ENCODE results near the gene NKAIN2. TPM values are rescaled to one million over a fixed set of nuclear protein-coding genes. Genes with fewer than 3 reads are reported as not detected.
"Not testable (repeated sequence)": the region's sequence is repeated elsewhere in the genome, so short reads cannot be mapped to it uniquely, and the experiment has no call there.

NKAIN2 gene
- total RNA-seq, 2 donors from 2014 or later, result 2.4 to 2.7 TPM

DNA sequence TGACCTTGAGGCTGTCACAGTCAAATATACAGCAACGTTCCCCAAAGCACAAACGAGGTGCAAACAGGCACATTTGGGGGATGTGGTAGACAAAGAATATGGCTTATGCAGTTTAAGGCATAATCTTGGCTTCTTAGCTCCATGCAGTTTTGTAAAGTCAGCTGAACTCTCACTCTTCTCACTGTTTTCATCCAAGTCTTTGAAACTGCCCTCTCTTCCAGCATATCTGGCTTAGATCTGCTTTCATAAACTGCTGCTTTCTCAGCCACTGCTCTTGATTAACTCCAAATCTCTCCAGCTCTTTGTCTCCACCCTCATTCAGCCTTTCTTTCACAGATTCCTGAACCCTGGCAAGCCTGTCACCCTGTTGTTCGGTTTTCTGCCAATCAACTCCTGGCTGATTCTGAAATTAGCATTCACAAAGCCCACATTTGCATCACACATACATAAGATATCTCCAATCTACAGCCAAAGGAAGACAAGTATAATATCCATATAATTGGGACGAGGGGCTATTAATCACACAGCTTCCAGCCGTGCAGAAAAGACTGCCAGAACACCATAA is 857.5 kb downstream of the NKAIN2 start:
- intact Hi-C loops (cut with DNase I), result no loop called here
- no peak for DNase-seq
- ATAC-seq, result no peak

DNA sequence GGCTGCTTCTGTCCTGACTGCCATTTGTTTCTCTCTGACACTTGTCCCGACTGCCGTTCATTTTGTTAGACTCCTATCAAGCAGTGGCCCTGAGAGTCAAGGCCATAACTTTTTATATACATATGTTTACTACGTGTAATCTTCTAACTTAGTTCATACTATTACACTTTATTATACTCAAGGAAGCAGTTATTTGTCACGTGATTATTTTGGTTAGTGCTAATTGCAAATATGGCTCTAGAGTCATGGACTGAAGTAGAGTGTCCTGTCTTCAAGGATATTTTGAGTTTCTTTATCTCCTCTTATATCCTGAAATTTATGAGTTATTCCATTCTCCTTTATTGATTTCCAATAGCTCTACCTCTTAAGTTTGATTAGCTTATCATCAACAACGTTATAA is 864.4 kb downstream of the NKAIN2 start:
- DNase-seq (no peak), ATAC-seq (no peak)
- intact Hi-C loops (cut with DNase I), result no loop called here

DNA sequence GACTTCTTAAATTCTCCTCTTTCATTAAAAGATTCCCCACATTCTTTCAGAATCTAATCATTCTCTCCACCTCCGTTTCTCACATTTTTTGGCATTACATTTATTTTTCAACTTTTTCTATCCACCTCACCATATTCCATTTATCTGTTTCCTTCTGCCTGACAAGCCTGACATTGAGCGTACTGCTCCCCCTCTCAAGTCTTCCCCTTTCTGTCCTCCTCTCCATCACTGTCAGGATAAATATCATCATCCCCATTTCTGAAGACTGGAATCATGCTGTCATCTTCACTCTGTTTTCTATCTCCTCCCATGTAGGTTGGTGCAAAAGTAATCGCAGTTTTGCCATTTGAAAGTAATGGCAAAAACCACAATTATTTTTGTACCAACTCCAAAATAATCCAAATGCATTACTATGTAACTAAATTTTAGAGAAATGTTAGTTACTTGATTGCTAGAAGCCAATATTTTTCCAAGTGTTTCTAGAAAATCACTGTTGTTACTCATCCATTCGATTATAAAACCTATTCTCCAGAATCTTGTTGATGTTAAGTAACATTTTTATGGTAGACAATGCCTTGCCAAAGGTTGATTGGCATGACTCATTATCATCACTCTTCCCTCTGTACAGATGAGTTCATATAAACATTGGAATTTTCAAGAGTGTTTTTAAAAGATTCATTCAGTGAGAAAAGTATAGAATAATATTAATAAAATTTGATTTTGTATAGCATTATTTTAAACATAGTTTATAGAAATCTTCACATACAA is 866.2 kb downstream of the NKAIN2 start:
- intact Hi-C loops (cut with DNase I), result no loop called here
- peak in 1 of 2 donors; percentile 56 for ATAC-seq
- DNase-seq, result no peak

- DNase-seq (no peak), ATAC-seq (no peak)
- intact Hi-C loops (cut with DNase I), result no loop called here
Observed at GRCh38 chr6:124670801-124671200, 867.1 kb downstream of the NKAIN2 start.

- no peak for ATAC-seq
- intact Hi-C loops (cut with DNase I), result no loop called here
Observed at GRCh38 chr6:124671324-124671723, 867.7 kb downstream of the NKAIN2 start.

DNA sequence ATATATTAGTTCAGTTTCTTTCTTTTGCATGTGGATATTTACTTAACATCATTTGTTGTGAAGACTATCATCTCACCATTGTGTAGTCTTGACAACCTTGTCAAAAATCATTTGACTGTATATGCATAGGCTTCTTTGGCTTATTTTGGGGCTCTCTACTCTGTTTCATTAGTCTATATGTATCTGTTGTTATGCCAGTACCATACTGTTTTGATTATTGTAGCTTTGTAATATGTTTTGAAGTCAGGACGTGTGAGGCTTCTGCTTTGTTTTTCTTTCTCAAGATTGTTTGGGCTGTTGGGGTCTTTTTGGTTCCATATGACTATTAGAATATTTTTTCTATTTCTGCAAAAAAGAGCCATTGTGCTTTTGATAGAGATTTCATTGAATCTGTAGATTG is 870.4 kb downstream of the NKAIN2 start:
- no peak for DNase-seq
- intact Hi-C loops (cut with DNase I), result no loop called here
- ATAC-seq, result no peak

More at GRCh38 chr6:124671324-124671723, 867.7 kb downstream of the NKAIN2 start:
- no peak for DNase-seq

DNA sequence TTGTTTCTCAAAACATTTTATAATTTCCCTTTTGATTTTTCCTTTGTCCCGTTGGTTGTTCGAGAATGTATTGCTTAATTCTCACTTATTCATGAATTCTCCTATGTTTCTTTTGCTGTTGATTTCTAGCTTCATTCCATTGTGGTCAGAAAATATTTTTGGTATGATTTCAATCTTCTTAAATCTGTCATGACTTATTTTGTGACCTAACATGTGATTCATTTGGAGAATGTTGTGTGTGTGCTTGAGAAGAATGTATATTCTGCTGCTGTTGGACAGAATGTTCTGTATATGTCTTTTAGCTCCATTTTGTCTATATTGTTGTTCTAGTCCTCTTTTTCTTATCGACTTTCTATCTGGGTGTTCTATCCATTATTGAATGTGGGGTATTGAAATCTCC is 872.4 kb downstream of the NKAIN2 start:
- intact Hi-C loops (cut with DNase I), result no loop called here
- DNase-seq, result no peak
- ATAC-seq, result no peak

DNA sequence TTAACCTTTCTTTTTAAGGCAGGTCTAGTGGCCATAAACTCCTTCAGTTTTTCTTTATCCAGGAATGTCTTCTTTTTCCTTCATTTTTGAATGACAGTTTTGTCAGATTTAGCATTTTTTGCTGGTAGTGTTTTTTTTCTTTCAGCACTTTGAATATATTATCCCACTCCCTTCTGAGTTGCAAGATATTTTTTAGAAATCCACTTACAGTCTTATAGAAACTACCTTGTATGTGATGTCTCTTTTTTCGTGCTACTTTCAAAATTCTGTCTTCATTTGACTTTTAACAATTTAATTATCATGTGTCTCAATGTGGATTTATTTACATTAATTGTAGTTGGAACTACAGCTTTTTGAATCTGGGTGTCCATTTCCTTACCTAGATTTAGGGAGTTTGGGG is 874.2 kb downstream of the NKAIN2 start:
- DNase-seq (no peak), ATAC-seq (no peak)
- intact Hi-C loops (cut with DNase I), result no loop called here

- intact Hi-C loops (cut with DNase I), result no loop called here
- ATAC-seq (no peak), DNase-seq (no peak)
Observed at GRCh38 chr6:124679387-124679786, 875.7 kb downstream of the NKAIN2 start.

DNA sequence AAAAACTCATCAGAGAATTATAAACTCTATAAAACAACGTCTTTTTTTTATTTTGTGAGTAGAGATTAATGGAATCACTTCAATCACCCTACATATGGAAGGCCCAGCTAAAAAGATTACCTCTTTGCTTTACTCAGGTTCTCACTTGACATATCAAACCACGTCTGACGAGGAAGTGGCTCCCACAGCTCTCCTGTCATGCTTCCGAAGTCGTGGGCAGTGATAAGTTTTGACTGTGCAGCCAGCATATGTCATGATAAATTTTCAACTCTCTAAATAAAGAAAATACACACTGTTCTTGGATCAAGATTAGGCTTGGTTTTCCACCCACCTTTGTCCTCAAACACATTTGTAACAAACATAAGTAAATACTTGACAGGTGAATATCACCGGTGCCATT is 879.1 kb downstream of the NKAIN2 start:
- ATAC-seq, result no peak
- no peak for DNase-seq
- intact Hi-C loops (cut with DNase I), result no loop called here

DNA sequence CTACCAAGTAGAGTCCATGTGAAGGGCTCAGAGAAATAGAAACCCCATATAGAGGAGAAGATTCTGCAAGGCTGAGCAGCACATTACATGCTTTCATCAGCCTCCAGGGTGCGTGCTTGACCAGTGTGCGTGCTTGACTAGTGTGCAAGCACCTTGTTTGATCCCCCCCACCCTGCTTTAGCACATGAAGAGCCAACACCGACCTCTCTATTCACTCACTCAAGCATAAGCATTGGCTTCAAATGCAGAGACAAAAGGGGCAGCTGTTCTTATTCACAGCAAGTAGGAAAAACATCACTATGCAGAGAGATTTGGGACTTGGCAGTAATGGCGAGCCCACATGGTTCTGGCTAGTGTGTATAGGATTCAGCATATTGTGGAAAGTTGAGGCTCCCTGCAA is 879.8 kb downstream of the NKAIN2 start:
- ATAC-seq, result no peak
- intact Hi-C loops (cut with DNase I), result no loop called here
- no peak for DNase-seq

DNA sequence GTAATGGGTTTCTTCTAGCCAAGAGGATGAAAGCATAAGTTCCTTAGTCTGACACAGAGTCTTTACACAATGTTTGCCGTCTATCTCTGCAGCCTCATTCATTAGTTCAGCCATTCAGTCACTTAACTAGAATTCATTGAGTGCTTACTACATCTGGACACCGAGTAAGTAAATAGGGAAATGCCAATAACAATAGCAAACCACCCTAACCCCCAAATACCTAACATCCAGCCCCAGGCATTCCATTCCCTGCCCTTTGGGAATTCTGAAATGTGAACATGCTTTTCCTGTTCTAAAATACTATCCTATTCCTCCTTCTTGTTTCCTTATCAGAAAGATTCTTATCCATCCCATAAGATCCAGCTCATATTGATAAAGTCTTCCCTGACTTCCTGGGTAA is 881.0 kb downstream of the NKAIN2 start:
- intact Hi-C loops (cut with DNase I), result no loop called here
- ATAC-seq (no peak), DNase-seq (no peak)

- DNase-seq, result no peak
- intact Hi-C loops (cut with DNase I), result no loop called here
- no peak for ATAC-seq
Observed at GRCh38 chr6:124688369-124688768, 884.7 kb downstream of the NKAIN2 start.

DNA sequence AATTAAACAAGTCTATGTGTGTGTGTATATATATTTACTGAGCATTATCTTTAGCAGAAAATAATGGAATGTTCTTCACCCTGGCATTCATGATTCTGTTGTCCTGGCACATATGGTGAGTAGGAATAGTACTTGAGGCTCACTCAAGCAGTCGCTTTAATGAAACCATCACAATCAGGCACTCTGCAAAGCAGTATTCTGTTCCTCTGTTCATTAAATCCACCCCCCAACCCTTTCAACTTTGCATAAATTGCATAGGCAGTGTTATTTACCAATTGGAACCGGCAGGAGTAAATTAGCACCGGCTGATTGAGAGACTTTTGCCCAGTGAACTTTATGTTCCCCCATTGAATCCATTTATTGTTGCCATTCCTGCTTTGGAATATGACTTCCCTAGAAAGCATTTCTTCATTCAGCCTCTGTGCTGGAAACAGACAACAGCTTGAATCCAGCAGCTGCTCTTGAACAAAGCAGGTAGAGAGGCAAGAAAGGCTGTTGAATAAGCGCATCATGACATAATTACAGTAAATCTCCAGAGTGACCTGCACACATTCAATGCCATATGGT is 890.6 kb downstream of the NKAIN2 start:
- ATAC-seq (no peak), DNase-seq (no peak)
- intact Hi-C loops (cut with DNase I), result no loop called here

DNA sequence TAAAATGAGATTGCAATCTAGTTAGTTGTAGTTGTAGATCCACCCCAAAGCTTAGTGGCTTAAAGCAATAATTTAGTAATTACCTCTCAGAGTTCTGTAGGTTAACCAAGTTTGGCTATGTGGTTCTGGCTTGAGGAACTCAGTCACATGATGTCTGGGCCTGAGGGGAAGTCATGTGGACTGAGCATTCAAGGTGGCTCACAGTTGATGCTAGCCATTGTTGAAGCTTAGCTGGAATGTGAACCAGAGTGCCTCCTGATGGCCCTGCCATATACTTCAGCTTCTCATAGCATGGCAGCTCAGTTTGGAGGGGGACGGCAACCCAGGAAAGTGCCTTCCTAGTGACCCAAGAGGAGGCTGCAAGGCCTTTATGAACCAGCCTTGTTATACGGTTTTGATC is 895.4 kb downstream of the NKAIN2 start:
- no peak for ATAC-seq
- intact Hi-C loops (cut with DNase I), result no loop called here
- no peak for DNase-seq

DNA sequence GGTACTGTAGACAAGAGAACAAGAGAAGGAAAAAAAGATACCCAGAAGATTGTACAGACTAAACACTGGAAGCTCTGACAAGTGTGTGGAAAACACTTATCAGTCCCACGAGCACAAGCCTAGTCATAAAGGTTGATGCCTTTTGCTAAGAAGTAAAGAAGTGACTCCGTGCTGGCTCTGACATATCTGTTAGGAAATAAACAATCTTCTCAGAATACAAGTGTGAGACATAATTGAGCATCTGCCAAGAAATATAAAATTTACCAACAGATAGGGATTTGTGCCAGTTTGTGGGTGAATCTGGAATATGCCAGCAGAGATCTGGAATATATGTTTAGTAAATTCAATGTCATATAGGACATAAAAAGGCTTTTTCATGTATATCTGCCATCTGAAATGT is 899.9 kb downstream of the NKAIN2 start:
- ATAC-seq, result no peak
- intact Hi-C loops (cut with DNase I), result no loop called here

GRCh38 chr6:124712532-124712931 is 908.9 kb downstream of the NKAIN2 start:
- DNase-seq; ATAC-seq; intact Hi-C loops (cut with DNase I): not testable (repeated sequence)

More for the DNA sequence above, 899.9 kb downstream of the NKAIN2 start:
- DNase-seq, result no peak

DNA sequence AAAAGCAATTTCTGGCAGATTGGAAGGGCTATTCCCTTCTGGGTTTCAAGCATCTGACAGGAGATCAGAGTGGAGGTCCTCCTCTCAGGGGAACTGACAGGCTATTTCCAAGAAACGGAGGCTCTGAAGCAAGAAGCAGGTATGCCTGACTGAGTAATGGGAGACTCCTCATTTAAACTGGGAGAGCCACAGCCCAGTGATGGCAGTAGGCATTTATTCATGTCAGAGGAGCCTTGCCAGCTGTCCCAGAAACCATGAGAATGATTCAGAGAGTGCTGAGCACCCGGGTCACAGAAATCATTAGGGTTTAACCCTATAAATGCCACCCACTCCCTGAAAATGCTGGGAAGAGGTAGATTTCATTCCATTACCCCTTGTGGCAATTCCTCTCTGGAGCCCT is 911.1 kb downstream of the NKAIN2 start:
- intact Hi-C loops (cut with DNase I), result no loop called here
- no peak for DNase-seq
- ATAC-seq, result no peak

DNA sequence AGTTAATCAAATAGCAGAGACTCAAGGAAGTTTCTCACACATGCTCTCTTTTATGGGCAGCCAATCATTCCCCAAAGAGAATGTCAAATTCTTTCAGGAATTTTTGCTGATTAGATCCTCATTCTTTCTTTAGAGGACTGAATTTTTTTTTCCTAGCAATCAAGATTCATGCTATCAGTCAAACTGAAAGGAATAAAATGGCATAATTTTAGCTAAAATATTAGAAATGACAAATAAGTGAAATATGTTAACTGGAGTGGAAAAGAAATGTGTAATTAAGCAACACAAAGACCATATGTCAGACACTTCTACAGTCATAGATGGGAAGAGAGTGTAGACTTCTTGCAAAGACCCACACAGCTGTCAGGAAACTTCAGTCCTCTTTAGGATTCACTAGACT is 916.2 kb downstream of the NKAIN2 start:
- intact Hi-C loops (cut with DNase I), result no loop called here
- DNase-seq (no peak), ATAC-seq (no peak)

- DNase-seq (no peak), ATAC-seq (no peak)
- intact Hi-C loops (cut with DNase I), result no loop called here
Observed at GRCh38 chr6:124721331-124721730, 917.7 kb downstream of the NKAIN2 start.

Measured in left cardiac atrium (tissue), 4 donors.